Measurements from ENCODE around the gene ADAM12. TPM values are rescaled to one million over a fixed set of nuclear protein-coding genes. Genes with fewer than 3 reads are reported as not detected.

The ADAM12 gene
- total RNA-seq, 1 experiment from 2014 or later, result not detected

DNA sequence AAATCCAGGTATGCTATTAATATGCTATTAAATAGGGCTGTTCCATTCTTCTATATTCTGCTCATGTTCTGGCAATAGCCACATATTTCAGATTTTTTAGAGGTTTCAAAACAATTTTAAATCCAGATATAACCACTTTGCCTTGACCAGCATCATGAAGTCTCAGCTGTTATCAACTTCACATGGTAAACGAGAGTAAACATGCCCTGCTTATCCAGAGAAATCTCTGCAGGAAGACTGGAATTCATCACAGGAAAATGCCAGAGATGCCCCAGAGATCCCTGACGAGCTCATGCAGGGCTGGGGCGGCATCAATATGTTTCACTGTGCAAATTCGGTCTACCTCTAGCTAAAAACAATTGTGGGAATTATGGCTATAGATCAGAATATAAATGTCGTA, 365.4 kb downstream of the ADAM12 start:
- DNase-seq (ENCODE audit: low spot score), result no peak

- no peak for DNase-seq (ENCODE audit: low spot score)
Observed at GRCh38 chr10:126021833-126022500, 366.3 kb downstream of the ADAM12 start.

- DNase-seq (ENCODE audit: low spot score), result no peak
Observed at GRCh38 chr10:126017961-126018560, 370.2 kb downstream of the ADAM12 start.

- no peak for DNase-seq (ENCODE audit: low spot score)
Observed at GRCh38 chr10:126016882-126017281, 371.4 kb downstream of the ADAM12 start.

DNA sequence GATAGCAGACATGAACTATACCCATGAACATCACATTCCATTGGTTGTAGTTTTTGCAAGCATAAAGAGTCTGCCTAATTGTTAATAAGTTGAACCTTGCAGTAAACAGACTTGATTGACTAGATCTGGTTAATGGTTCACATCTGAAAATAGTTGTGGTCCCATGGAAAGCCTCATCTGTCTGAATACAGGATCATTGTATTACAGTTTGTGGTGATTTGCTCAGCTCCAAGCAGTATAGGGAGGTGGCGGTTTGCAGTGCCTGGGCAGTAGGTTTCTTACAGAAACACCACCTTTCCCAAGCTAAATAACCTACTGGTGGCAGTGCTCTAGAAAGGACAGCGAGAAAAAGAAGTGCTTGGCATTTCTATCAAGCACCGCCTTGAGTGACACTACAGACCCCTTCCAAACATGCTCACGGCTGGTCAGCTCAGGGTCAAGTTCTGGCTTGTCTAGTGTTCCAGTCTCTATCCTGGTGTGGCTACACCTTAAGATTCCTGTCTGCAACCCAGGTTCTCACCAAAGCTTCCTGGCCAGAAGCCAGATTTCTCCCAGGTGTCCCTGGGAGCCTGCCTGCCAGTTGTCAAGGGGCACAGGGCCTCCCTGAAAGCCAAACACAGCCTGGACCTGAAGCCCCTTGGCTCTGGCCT, 372.0 kb downstream of the ADAM12 start:
- DNase-seq (ENCODE audit: low spot score), result no peak

GRCh38 chr10:126015413-126015812, 372.9 kb downstream of the ADAM12 start:
- no peak for DNase-seq (ENCODE audit: low spot score)

DNA sequence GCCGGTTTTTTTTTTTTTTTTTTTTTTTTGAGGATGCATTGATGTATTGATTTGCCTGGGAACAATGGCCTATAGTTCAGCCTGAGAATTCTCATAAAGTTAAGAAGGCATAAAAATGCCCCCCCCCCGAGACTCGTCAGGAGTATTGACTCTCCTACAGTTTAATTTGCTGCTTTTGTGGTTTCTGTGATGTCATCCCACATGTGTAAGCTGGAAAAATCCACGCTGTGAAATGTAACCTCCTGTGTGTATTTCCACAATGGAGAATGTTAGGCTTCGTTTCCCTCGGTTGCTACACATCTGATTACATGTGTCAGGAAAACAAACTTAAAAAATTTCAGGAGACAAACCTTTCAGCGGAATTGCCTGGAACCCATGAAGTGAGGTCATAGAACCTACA, 374.0 kb downstream of the ADAM12 start:
- DNase-seq (ENCODE audit: low spot score), result no peak

- DNase-seq (ENCODE audit: low spot score), result no peak
Observed at GRCh38 chr10:126013489-126014281, 374.6 kb downstream of the ADAM12 start.

DNA sequence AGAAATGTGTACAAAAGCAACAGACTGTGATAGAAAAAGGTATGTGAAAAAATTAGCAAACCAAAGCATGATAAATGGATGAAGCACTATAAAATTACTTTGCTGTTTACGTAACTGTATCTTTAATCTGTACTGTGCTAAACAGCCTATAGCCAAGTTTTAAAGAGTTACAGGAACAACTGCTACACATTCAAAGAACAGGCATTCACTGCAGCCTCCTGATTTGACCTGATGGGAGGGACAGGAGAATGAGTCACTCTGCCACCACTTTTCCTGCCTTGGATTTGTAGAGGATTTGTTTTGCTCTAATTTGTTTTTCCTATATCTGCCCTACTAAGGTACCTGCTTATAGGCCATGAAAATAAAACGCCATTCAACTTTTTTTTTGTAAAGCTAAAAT, 375.8 kb downstream of the ADAM12 start:
- DNase-seq (ENCODE audit: low spot score), result no peak

DNA sequence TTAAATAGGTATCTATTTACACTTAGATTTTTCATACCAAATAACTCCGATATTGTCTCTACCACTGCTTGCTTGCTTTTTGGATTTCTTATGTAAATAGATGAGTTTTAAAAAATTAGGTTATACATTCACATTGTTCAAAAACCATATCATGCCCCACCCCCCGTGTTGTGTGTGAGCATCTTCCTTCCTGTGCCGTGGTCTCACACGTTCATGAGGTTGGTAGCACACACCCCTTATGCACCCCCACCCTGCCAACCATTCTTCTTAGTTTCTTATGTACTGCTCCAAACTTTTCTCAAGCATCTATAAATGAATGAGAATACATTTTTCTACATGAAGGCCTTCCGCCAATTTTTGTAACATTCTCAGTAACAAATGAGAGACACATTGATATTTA, 376.3 kb downstream of the ADAM12 start:
- no peak for DNase-seq (ENCODE audit: low spot score)

- DNase-seq (ENCODE audit: low spot score), result no peak
Observed at GRCh38 chr10:126009650-126010049, 378.6 kb downstream of the ADAM12 start.

- DNase-seq (ENCODE audit: low spot score), result no peak
Observed at GRCh38 chr10:126006906-126007305, 381.4 kb downstream of the ADAM12 start.

DNA sequence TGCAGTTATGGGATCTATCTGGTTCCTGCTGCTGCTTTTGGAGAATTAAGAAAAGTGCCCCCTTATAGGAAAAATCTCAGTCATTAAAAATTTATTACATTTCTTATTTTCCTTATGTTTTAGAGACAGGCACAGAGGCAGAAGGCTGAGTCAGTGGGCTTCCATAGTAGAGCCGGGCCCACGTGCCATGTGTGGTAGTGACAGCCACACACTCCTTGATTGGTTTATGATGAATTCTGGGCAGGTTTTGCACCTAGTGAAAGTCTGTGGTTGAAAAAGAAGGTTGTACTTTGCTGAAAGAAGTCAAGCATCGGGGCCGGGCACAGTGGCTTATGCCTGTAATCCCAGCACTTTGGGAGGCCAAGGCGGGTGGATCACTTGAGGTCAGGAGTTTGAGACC, 382.0 kb downstream of the ADAM12 start:
- no peak for DNase-seq (ENCODE audit: low spot score)

- DNase-seq (ENCODE audit: low spot score), result no peak
Observed at GRCh38 chr10:126004752-126005151, 383.5 kb downstream of the ADAM12 start.

DNA sequence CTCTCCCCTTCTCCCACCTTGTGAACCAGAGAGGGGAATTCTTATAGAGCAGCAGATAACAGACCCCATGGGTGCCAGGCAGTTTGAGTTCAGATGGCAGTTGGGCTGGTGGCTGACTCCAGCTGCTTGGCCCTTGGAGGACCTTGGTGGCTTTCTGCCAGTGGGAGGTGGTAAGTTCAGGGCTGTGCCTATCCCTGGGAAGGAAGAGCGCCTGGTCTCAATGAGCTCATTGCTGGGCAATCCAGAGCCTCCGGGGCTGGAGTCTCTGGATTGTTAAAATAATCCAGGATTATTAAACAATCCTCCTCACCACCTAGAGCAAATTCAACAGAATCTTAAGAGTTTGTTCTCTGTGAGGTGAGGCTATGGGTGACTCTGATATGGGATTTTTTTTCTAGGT, 386.7 kb downstream of the ADAM12 start:
- no peak for DNase-seq (ENCODE audit: low spot score)

- DNase-seq (ENCODE audit: low spot score), result no peak
Observed at GRCh38 chr10:125999694-126000093, 388.6 kb downstream of the ADAM12 start.

GRCh38 chr10:125997586-125997985, 390.7 kb downstream of the ADAM12 start:
- DNase-seq (ENCODE audit: low spot score), result no peak

GRCh38 chr10:125995726-125996304, 392.5 kb downstream of the ADAM12 start:
- no peak for DNase-seq (ENCODE audit: low spot score)

DNA sequence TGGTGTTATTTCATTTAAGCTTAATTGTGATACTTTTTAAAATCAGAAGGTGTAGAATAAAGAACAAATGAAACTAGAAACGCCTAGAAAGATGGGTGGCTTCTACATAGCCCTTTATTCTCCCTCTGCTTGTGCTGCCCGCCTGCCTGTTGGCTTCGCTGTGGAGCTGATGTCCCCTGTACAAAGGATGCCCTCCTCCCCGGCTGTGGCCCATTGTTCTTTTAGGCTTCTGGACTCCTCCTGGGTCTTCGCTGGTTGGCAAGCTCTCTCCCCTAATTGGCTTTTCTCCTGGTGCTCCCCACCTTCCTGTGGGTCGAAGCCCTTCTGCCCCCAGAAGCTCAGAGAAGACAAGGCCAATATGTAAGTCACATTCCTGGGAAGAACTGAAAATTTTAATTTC, 393.7 kb downstream of the ADAM12 start:
- DNase-seq (ENCODE audit: low spot score), result no peak

DNA sequence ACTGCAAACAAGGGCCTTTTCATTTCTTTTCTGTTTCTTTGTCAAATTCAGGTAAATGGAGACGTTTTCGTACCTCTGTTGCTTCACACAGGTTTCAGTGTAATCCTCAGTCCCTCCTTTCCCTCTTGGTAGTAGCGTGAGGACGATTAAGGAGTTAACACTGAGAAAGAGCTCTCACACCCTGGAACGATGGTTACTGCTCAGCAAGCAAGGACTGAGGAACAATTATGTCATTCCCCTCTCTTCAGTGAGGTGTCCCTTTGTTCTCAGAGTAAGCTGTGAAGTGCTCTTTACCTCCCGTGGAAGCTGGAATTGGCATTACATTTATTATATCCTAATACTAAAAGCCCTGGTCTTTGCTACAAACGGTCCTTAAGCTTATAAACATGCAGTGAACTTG, 396.0 kb downstream of the ADAM12 start:
- DNase-seq (ENCODE audit: low spot score), result no peak

- no peak for DNase-seq (ENCODE audit: low spot score)
Observed at GRCh38 chr10:125991392-125991791, 396.9 kb downstream of the ADAM12 start.

- DNase-seq (ENCODE audit: low spot score), result no peak
Observed at GRCh38 chr10:125990974-125991373, 397.3 kb downstream of the ADAM12 start.
